Measurements from ENCODE around the gene ARID3B. TPM values are rescaled to one million over a fixed set of nuclear protein-coding genes. Genes with fewer than 3 reads are reported as not detected.

ARID3B gene
- total and polyA plus RNA-seq, 2 of the 4 experiments (the other 2 are of a cell fraction): 2.5 to 5.0 TPM

- Histone ChIP-seq H3K36me3 (ENCODE audit: control insufficient read depth, insufficient read depth, low read length) (no peaks in the 10 kb centered on the region), H3K4me1 (ENCODE audit: control insufficient read depth, insufficient read depth, low read length) (peaks cover 9% of the 10 kb centered on the region), H2AK5ac (ENCODE audit: low read depth, low read length) (peak overlapping the region; percentile 88), H2AFZ (replicated peaks; ENCODE audit: low read length, poor library complexity) (no peak overlapping the region), H3K27ac (ENCODE audit: insufficient read depth, low read length) (no peak overlapping the region; the same call in 1 of the 2 replicates), H3K18ac (ENCODE audit: low read depth, low read length) (peak overlapping the region; percentile 82; the same call in 1 of the 2 replicates), H3K4ac (ENCODE audit: low read depth, low read length) (peak overlapping the region; percentile 49), H3K56ac (ENCODE audit: extremely low read depth, insufficient read depth, low read length) (peak overlapping the region; percentile 1; the same call in 1 of the 2 replicates), H3K9me1 (ENCODE audit: insufficient read depth, low read length) (peaks cover 8% of the 10 kb centered on the region), H3K27me3 (ENCODE audit: control insufficient read depth, insufficient read depth, low read length) (no peaks in the 10 kb centered on the region), H4K20me1 (ENCODE audit: insufficient read depth, low read length) (peaks cover 4% of the 10 kb centered on the region; the same call in 1 of the 2 replicates), H2BK120ac (ENCODE audit: low read depth, low read length) (peak overlapping the region; percentile 80), H2BK15ac (ENCODE audit: low read depth, low read length) (peak overlapping the region; percentile 87; the same call in 2 of the 3 replicates), H2BK20ac (ENCODE audit: low read depth, low read length) (peak overlapping the region; percentile 91), H3K4me3 (ENCODE audit: insufficient read depth, low read depth, low read length) (no peak overlapping the region), H2BK5ac (ENCODE audit: low read depth, low read length, poor library complexity, severe bottlenecking) (peak overlapping the region; percentile 74), H3K4me2 (ENCODE audit: low read depth, low read length) (peak overlapping the region; percentile 56; the same call in 1 of the 2 replicates), H3K9ac (ENCODE audit: low read depth, low read length) (no peak overlapping the region), H4K91ac (ENCODE audit: insufficient read depth, low read depth, low read length) (peak overlapping the region; percentile 77; the same call in 1 of the 2 replicates), H3K23ac (ENCODE audit: low read depth, low read length) (peak overlapping the region; percentile 39), H4K5ac (ENCODE audit: low read depth, low read length) (peak overlapping the region; percentile 49; the same call in 1 of the 2 replicates), H4K8ac (ENCODE audit: low read depth in 2 of 2, low read length in 2 of 2) (peak overlapping the region; percentile 50 to 69; a peak in 3 of 4 replicates), H3K9me3 (ENCODE audit: control insufficient read depth, insufficient read depth, low read length) (no peaks in the 10 kb centered on the region), H2AK9ac (replicated peaks; ENCODE audit: low read depth, low read length, poor library complexity) (no peak overlapping the region), H3K79me1 (ENCODE audit: low read depth in 1 of 2, low read length in 2 of 2) (no peaks in the 10 kb centered on the region; a peak in 1 of 4 replicates), H3K14ac (replicated peaks; ENCODE audit: low read depth, low read length) (0 out of 2 replicates have a peak overlapping the region, but pooled peaks have one; percentile 38)
- POLR2A ChIA-PET (ENCODE audit: unreplicated experiment): no interaction called here
- no CpG with 5 or more reads among the region's 3 CpGs for WGBS, 2 experiments (ENCODE audit: extremely low coverage in 2 of 2, insufficient read length in 1 of 2)
- in situ Hi-C loops (cut with MboI; ENCODE audit: low sequenced_read_pairs): no loop called here
- no peak for TF ChIP-seq CTCF (conservative IDR thresholded peaks at IDR 0.05; ENCODE audit: low read depth, low read length)
- TF ChIP-seq SMC3 (IDR thresholded peaks at IDR 0.05; ENCODE audit: low read depth, low read length): no peak
- TF ChIP-seq RAD21 (IDR thresholded peaks at IDR 0.05; ENCODE audit: low read length): no peak
- TF ChIP-seq CHD1 (IDR thresholded peaks at IDR 0.05; ENCODE audit: low read depth, low read length): no peak
- TF ChIP-seq USF2 (IDR thresholded peaks at IDR 0.05; ENCODE audit: low read depth, low read length): peak; percentile 68
- TF ChIP-seq CEBPB (IDR thresholded peaks at IDR 0.05; ENCODE audit: low read depth, low read length): no peak
- peak; percentile 95 for TF ChIP-seq FOS (IDR thresholded peaks at IDR 0.05; ENCODE audit: low read depth, low read length)
- peak; percentile 45; the same call in 1 of the 2 replicates for TF ChIP-seq BHLHE40 (IDR thresholded peaks at IDR 0.05; ENCODE audit: low read depth, low read length)
- no peak for TF ChIP-seq RCOR1 (IDR thresholded peaks at IDR 0.05; ENCODE audit: insufficient replicate concordance, low read length)
- no peak for TF ChIP-seq RFX5 (IDR thresholded peaks at IDR 0.05; ENCODE audit: low read depth, low read length)
- no peak for TF ChIP-seq MAFK (IDR thresholded peaks at IDR 0.05; ENCODE audit: low read depth, low read length)
- 0 out of 2 replicates have a peak, but pooled peaks have one; percentile 11 for TF ChIP-seq NFE2L2 (IDR thresholded peaks at IDR 0.05; ENCODE audit: low read depth, low read length)
- no peak for TF ChIP-seq MXI1 (IDR thresholded peaks at IDR 0.05; ENCODE audit: borderline replicate concordance, low read depth, low read length)
- no peak for TF ChIP-seq POLR2A (IDR thresholded peaks at IDR 0.05; ENCODE audit: low read depth, low read length)
- TF ChIP-seq MAZ (IDR thresholded peaks at IDR 0.05; ENCODE audit: borderline replicate concordance, low read depth, low read length): no peak
- no peak for TF ChIP-seq ELK1 (IDR thresholded peaks at IDR 0.05; ENCODE audit: borderline replicate concordance, low read depth, low read length)
- no TSS peak for BruUV-seq (replicated peaks)
- ATAC-seq (ENCODE audit: low read depth) (peak; percentile 33; the same call in 1 of the 2 replicates), DNase-seq (peak; percentile 90)
- CTCF ChIA-PET: no interaction called here
- intact Hi-C loops (cut with micrococcal nuclease): no loop called here
- dilution Hi-C loops (cut with HindIII; ENCODE audit: low sequenced_read_pairs, unreplicated experiment): no loop called here
Observed at GRCh38 chr15:74525945-74526344, 15.1 kb upstream of the ARID3B start.

Data from IMR-90 (cell line).